HG03060 (cell line): ENCODE results near the gene C1QTNF6.
"Not testable (repeated sequence)": the region's sequence is repeated elsewhere in the genome, so short reads cannot be mapped to it uniquely, and the experiment has no call there.

Experiments used
- ATAC-seq: cut with Tn5 transposase; IDR thresholded peaks from one replicate; pipeline ENCODE4 v1.9.1; 2021; ENCODE audit warnings: low read depth, moderate number of reproducible peaks; ENCODE audit not compliant: unreplicated experiment

C1QTNF6 gene

GRCh38 chr22:37178350-37179125 is 9.5 kb downstream of the C1QTNF6 start:
- no peak for ATAC-seq

DNA sequence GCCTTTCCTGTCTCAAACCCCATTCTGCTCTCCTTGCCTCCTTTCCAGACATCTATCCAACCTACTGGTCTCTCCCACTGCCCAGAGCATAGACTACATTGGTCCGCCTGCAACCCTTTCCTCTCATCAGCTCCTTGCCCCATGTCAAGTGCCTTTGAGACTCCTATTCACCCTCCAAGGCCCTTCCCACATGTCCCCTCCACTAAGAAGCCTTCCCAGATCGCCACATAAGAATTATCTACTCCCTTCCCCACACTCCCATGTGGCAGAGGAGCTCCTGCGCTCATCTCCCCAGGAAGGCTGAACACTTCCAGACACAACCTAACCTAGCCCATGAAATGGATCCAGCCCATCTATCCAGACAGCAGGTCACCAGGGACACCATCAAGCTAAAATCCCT is 10.3 kb downstream of the C1QTNF6 start:
- ATAC-seq: no peak

- no peak for ATAC-seq
Observed at GRCh38 chr22:37177221-37177620, 10.8 kb downstream of the C1QTNF6 start.

GRCh38 chr22:37176464-37177061 is 11.5 kb downstream of the C1QTNF6 start:
- ATAC-seq: no peak

DNA sequence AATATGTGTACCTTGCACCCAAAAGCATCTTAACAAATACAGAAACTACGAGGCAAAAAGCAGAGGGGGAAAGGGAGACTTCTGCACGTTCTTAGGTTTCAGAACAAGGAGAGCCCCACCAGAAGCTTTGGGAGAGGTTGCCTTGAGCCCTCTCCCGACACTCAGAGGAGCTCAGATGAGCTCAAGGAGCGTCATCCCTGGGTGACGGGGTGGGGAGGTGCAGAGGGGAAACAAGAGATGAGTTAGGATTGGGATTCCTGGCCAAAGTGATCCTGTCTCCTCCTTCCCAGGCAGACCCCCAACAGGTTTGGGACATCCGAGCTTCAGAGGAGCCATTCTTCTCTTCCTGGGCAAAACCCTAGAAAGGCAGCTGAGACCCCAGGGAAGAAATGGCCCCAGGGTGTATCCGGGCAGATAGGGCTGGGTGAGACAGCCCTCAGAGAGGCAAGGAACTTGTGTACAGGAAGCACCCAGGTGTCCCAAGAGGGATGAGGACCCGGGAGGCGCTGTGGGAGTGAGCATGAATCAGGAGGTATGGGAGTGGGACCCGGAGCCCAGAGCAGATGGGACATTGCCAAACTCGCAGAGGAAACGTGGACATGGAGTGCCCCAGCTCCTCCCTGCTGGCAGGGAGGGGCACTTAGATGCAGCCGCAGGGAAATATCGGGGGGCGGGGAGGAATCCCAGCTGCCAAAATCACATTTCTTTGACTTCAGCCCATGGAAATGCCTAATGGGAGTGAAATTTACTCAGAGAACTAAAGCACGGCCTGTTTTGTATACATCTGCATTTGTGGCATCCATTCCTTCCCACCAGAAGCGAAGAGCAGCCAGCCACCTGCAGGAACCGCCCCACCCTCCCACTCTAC is 12.4 kb downstream of the C1QTNF6 start:
- no peak for ATAC-seq

- no peak for ATAC-seq
Observed at GRCh38 chr22:37174964-37175363, 13.1 kb downstream of the C1QTNF6 start.

GRCh38 chr22:37173709-37174108 is 14.3 kb downstream of the C1QTNF6 start:
- ATAC-seq: no peak

GRCh38 chr22:37172266-37173245 is 15.5 kb downstream of the C1QTNF6 start:
- ATAC-seq: no peak

GRCh38 chr22:37171662-37172061 is 16.4 kb downstream of the C1QTNF6 start:
- no peak for ATAC-seq

- not testable (repeated sequence) for ATAC-seq
Observed at GRCh38 chr22:37170689-37171405, 17.2 kb downstream of the C1QTNF6 start.

GRCh38 chr22:37169947-37170688 is 17.9 kb downstream of the C1QTNF6 start:
- no peak for ATAC-seq

GRCh38 chr22:37169406-37169805 is 18.6 kb downstream of the C1QTNF6 start:
- no peak for ATAC-seq

DNA sequence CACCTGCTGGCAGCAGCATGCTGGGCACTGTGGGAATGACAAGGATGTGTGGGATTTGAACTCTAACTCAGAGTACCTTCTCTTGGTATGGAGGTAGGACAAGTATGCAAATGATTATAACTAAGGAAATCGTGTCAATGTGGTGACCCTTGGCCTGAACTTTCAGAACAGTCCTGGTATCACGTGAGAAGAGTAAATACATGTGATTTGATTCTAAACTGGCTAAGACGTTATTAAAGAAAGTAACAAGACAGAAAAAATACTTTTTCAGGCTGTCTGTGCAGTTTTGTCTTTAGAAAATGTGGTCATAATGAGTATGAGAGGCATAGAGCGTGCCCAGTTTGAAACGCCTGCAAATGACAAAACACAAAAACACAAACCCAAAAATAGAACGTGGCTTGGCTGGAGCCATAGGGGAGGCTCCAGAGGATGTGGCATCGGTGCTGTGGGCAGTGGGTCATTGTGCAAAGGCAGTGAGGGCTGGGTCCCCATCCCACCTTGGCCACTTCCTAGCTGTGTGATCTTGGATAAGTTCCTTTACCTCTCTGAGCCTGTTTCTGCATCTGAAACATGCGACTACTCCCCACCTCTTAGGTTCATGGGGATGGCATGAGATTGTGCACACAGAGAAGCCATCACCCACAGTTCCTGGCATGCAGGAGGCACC is 19.9 kb downstream of the C1QTNF6 start:
- ATAC-seq: no peak

- ATAC-seq: no peak
Observed at GRCh38 chr22:37167176-37167980, 20.7 kb downstream of the C1QTNF6 start.

- ATAC-seq: no peak
Observed at GRCh38 chr22:37166675-37167066, 21.4 kb downstream of the C1QTNF6 start.

- ATAC-seq: no peak
Observed at GRCh38 chr22:37165940-37166674, 21.9 kb downstream of the C1QTNF6 start.

GRCh38 chr22:37165066-37165465 is 23.0 kb downstream of the C1QTNF6 start:
- no peak for ATAC-seq
